Heart right ventricle (tissue), 16 donors: Measurements from ENCODE around the gene PCP2. TPM values are rescaled to one million over a fixed set of nuclear protein-coding genes. Genes with fewer than 3 reads are reported as not detected.

Source experiments
- ATAC-seq, 8 donors: fragments of 200-7000 bp; cut with Tn5 transposase; one replicate each; pipeline ENCODE4 v1.9.1; 2020; ENCODE audit warnings: mild to moderate bottlenecking in 8 of 8, moderate library complexity in 8 of 8, moderate number of reproducible peaks in 1 of 8
- DNase-seq, 2 donors: peaks; one replicate each; pipeline ENCODE4 v3.0.0-alpha.2; 2020
- H3K27ac ChIP-seq, 10 donors: fragments of 200-600 bp; sonication (generic) in 2 of 10; one replicate each; pipeline versions ENCODE4 v1.5.0 to v1.8.0; 2020 to 2022; ENCODE audit warnings: mild to moderate bottlenecking in 3 of 10
- H3K27me3 ChIP-seq, 7 donors: fragments of 200-600 bp; one replicate each; pipeline ENCODE4 v1.8.0; 2021 to 2022; ENCODE audit warnings: mild to moderate bottlenecking in 2 of 7
- H3K36me3 ChIP-seq, 9 donors: fragments of 200-600 bp; sonication (generic) in 1 of 9; one replicate each; pipeline versions ENCODE4 v1.5.0 to v1.8.0; 2020 to 2022; ENCODE audit warnings: mild to moderate bottlenecking in 2 of 9
- H3K4me1 ChIP-seq, 9 donors: fragments of 200-600 bp; sonication (generic) in 1 of 9; one replicate each; pipeline versions ENCODE4 v1.5.0 to v1.8.0; 2020 to 2022; ENCODE audit warnings: mild to moderate bottlenecking in 4 of 9
- H3K4me3 ChIP-seq, 10 donors: fragments of 200-600 bp; sonication (generic) in 2 of 10; one replicate each; pipeline versions ENCODE4 v1.5.0 to v1.8.0; 2020 to 2022; ENCODE audit warnings: mild to moderate bottlenecking in 7 of 10, moderate library complexity in 2 of 10
- H3K9me3 ChIP-seq, 11 donors: fragments of 200-600 bp in 10 of 11; sonication (generic) in 2 of 11; one replicate each; pipeline versions ENCODE4 v1.5.0 to v1.8.0; 2013 to 2022; ENCODE audit warnings: mild to moderate bottlenecking in 2 of 11, control low read depth in 1 of 11, moderate library complexity in 1 of 11
- CTCF ChIP-seq, 9 donors: fragments of 200-600 bp; sonication (generic) in 2 of 9; IDR thresholded peaks; one replicate each; pipeline versions ENCODE4 v1.5.0 to v1.8.0; 2021 to 2022; ENCODE audit warnings: antibody characterized with exemption in 9 of 9, mild to moderate bottlenecking in 5 of 9, moderate library complexity in 1 of 9
- WGBS, 2 donors: extraction: QIAGEN DNeasy Blood & Tissue Kit; methylation state at CpG; one replicate each; pipeline ENCODE4 v1.1.7; 2013; ENCODE audit warnings: inconsistent platforms in 1 of 2; 5-methylcytosine and 5-hydroxymethylcytosine counted together
- intact Hi-C, 10 donors: fragments of 100-400 bp; cut with DNase I; formaldehyde crosslinking; loops; one replicate each; pipeline versions ENCODE4 v1.11.1 to v1.14.2; 2022
- polyA plus RNA-seq, 2 donors: library from polyadenylated mRNA; stranded (reverse); fragments of 200-250 nt; gene quantifications; one replicate each; pipeline ENCODE4 v1.2.3, GENCODE V29; 2013
- total RNA-seq, 10 donors: library from RNA; stranded (reverse); fragmentation: NEBNext Ultra II Directional in 3 of 10; extraction: Animal tissue kit (Norgen Biotek cat#: 25700) in 3 of 10; gene quantifications; one replicate each; pipeline versions ENCODE4 v1.2.1 to v1.2.4, GENCODE V29; 2021 to 2023
- donor health status: Arrhythmogenic right ventricular cardiomyopathy.
- donor health status: ischemic (EF 13 %, LVEDD 7.1; RV severe dilation, severe dysfunction).
- donor health status: healthy with polysubstance abuse.
- donor health status: DM: no; HTN: yes; CAD: no.
- donor health status: DM: no; HTN: no; CAD: no.
- donor health status: ischemic (EF 25% LVEDD 6.9; RV normal size, moderate dysfunction).
- donor health status: ischemic (EF 25% LVEDD 5.7; RV mildly dilated, moderate dysfunction).
- donor health status: healthy.
- donor health status: DM: yes; HTN: yes; CAD: no.
- donor health status: Ischemic cardiomyopathy.
- donor health status: ischemic (EF 35%, LVEDD 5.7; RV mildly dilated, moderate dysfunction).
- donor health status: nonischemic (EF 11% LVEDD 7.7; RV severe dilation, severe dysfunction).
- donor health status: DM: yes; HTN: yes; CAD: no.
- donor health status: PGD.
- donor health status: ischemic (EF 29% LVEDD 5.4; RV normal size, mild dysfunction).
- donor health status: nonischemic (EF 23%, LVEDD 6.1; RV moderate dilation, normal function).

PCP2 gene
- total and polyA plus RNA-seq, 12 donors, result 0.35 to 3.8 (median 1.6) TPM; not detected in 2

- H3K27ac ChIP-seq, result no peak overlapping the region
- no peak overlapping the region for H3K4me3 ChIP-seq
- intact Hi-C loops, result loop anchor here in 3 of 10 donors (10.0 kb wide), 3 partner anchors 105 to 565 kb away; no protein-coding TSS in a partner anchor
Observed at GRCh38 chr19:7669641-7670040, 36.1 kb upstream of the PCP2 start.

GRCh38 chr19:7668842-7669241 is 35.3 kb upstream of the PCP2 start, which contains the start of gene RETN:
Gene RETN, plus strand, starts transcription at chr19:7669049. Its CDS starts 278 bp downstream, at chr19:7669327.
- 63 to 67% methylated on average over 9 of the region's 9 CpGs for WGBS, 2 donors
- no peak for TF ChIP-seq CTCF (IDR thresholded peaks at IDR 0.05)
- DNase-seq (no peak), ATAC-seq (no peak)
- intact Hi-C loops, result no loop called here
- H3K36me3 ChIP-seq, result no peaks in the 10 kb centered on the region
- H3K4me3 ChIP-seq, result no peak within 1 kb of the TSS
- H3K27ac ChIP-seq, result no peak within 1 kb of the TSS
- H3K4me1 ChIP-seq, result peaks cover 0 to 7% (median 0%) of the 10 kb centered on the region in 9 donors
- peaks cover 0 to 4% (median 0%) of the 10 kb centered on the region in 11 donors for H3K9me3 ChIP-seq
- peaks cover 0 to 55% (median 32%) of the 10 kb centered on the region in 7 donors for H3K27me3 ChIP-seq

More at GRCh38 chr19:7669641-7670040, 36.1 kb upstream of the PCP2 start:
- Histone ChIP-seq H3K27me3 (peaks cover 0 to 56% (median 32%) of the 10 kb centered on the region in 7 donors), H3K4me1 (peaks cover 0 to 15% (median 0%) of the 10 kb centered on the region in 9 donors), H3K9me3 (peaks cover 0 to 7% (median 0%) of the 10 kb centered on the region in 11 donors), H3K36me3 (no peaks in the 10 kb centered on the region)
- 21 to 30% methylated on average over 8 to 9 of the region's 9 CpGs for WGBS, 2 donors
- no peak for TF ChIP-seq CTCF (IDR thresholded peaks at IDR 0.05)
- ATAC-seq (no peak), DNase-seq (no peak)

- Histone ChIP-seq H3K27ac (no peak overlapping the region), H3K9me3 (no peaks in the 10 kb centered on the region), H3K4me1 (no peaks in the 10 kb centered on the region), H3K27me3 (peaks cover 0 to 53% (median 25%) of the 10 kb centered on the region in 7 donors), H3K36me3 (no peaks in the 10 kb centered on the region), H3K4me3 (no peak overlapping the region)
- intact Hi-C loops, result no loop called here
- TF ChIP-seq CTCF (IDR thresholded peaks at IDR 0.05), result no peak
- 50 to 51% methylated on average over 4 of the region's 4 CpGs for WGBS, 2 donors
- DNase-seq (no peak), ATAC-seq (no peak)
Observed at GRCh38 chr19:7665076-7665475, 31.6 kb upstream of the PCP2 start.

GRCh38 chr19:7663706-7664105 is 30.2 kb upstream of the PCP2 start:
- H3K4me3 ChIP-seq, result no peak overlapping the region
- WGBS, 2 donors, result 70 to 77% methylated on average over 7 of the region's 7 CpGs
- no peak for DNase-seq
- H3K27ac ChIP-seq, result no peak overlapping the region
- intact Hi-C loops, result no loop called here
- no peaks in the 10 kb centered on the region for H3K36me3 ChIP-seq
- ATAC-seq, result no peak
- TF ChIP-seq CTCF (IDR thresholded peaks at IDR 0.05), result no peak
- H3K9me3 ChIP-seq, result no peaks in the 10 kb centered on the region
- no peaks in the 10 kb centered on the region for H3K4me1 ChIP-seq
- peaks cover 0 to 46% (median 13%) of the 10 kb centered on the region in 7 donors for H3K27me3 ChIP-seq
